Peyer's patch (tissue), 4 donors: ENCODE measurements around the gene SLC6A6.

Source experiments
- POLR2A ChIP-seq, 2 donors: fragments of 450-650 bp; IDR thresholded peaks; one replicate each; pipeline ENCODE4 v1.5.1; 2017; ENCODE audit warnings: antibody characterized with exemption in 2 of 2, mild to moderate bottlenecking in 2 of 2, moderate library complexity in 2 of 2
- TF ChIP-seq, protein P1 (sequence below), 6 experiments: fragments of 450-650 bp in 4 of 6; fragments of 200-600 bp in 2 of 6; sonication (generic) in 1 of 6; IDR thresholded peaks; one replicate each; pipeline ENCODE4 v1.5.1; 2017 to 2019; ENCODE audit warnings: antibody characterized with exemption in 6 of 6, mild to moderate bottlenecking in 3 of 6, moderate library complexity in 1 of 6

DNA sequence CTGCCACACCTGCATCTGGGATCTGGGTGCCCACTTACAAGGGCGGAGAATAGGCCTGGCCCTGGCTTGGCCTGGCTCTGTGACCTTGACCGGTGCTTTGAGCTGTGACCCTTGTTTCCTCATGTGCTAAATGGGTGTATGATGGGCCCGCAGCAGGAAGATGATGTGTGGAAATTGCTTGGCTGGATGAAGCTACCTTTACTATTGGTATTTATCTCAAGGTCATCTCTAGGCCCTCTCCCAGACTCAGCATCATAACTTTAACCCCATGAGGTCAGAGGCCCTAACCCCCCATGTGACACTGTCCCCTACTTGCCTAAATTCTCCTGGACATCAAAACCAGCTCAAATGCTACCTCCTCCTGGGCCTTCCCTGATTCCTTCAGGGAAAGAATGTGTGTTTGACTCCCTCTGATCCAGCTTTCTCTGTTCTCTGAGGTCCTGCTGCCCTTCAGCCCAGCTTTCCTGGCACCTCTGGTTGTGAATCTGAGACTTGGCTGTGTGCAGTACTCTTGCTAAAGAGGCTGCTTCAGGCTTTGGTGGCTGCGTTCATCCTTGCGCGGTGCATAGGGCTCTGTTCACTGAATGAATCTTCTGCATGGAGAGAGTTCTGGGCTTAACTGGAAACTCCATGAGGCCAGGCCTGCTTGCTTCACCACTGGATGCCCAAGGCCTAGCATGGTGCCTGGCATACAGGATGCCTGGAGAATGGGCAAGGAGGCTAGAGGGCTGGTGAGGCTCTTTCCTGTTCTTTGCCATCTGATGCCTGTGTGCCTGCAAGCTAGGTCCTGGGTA, 25.2 kb upstream of the SLC6A6 start:
- TF ChIP-seq, protein P1, sequence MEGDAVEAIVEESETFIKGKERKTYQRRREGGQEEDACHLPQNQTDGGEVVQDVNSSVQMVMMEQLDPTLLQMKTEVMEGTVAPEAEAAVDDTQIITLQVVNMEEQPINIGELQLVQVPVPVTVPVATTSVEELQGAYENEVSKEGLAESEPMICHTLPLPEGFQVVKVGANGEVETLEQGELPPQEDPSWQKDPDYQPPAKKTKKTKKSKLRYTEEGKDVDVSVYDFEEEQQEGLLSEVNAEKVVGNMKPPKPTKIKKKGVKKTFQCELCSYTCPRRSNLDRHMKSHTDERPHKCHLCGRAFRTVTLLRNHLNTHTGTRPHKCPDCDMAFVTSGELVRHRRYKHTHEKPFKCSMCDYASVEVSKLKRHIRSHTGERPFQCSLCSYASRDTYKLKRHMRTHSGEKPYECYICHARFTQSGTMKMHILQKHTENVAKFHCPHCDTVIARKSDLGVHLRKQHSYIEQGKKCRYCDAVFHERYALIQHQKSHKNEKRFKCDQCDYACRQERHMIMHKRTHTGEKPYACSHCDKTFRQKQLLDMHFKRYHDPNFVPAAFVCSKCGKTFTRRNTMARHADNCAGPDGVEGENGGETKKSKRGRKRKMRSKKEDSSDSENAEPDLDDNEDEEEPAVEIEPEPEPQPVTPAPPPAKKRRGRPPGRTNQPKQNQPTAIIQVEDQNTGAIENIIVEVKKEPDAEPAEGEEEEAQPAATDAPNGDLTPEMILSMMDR (IDR thresholded peaks at IDR 0.05): no peak
- TF ChIP-seq POLR2A (IDR thresholded peaks at IDR 0.05): no peak
